ENCODE results near the gene TES. TPM values are rescaled to one million over a fixed set of nuclear protein-coding genes. Genes with fewer than 3 reads are reported as not detected.

TES gene
- polyA plus RNA-seq, 1 donor from 2014 or later, result 38.0 TPM

DNA sequence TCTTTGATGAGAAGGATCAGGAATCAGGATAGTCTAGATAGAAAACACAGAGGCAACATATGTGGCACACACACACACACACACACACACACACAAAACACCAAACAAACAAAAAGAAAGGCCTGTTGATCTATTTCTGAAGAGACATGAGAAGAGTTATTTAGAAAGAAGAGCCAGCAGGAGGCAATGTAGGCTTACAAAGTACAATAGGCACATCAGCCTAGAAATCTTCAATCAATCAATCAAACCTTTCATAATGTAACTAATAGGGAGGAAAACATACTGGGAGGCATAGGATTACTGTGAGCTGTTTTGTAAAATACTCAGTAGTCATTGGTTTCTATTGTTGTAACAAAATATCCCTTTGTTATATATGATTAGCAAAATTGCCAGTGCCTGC, 47.3 kb upstream of the TES start:
- H3K9me3 ChIP-seq (ENCODE audit: low read length), result no peaks in the 10 kb centered on the region
- H3K9me2 ChIP-seq (ENCODE audit: insufficient read depth, low read length), result no peaks in the 10 kb centered on the region
- no peak overlapping the region for H2AFZ ChIP-seq (ENCODE audit: low read depth, low read length)
- no peaks in the 10 kb centered on the region for H4K20me1 ChIP-seq (ENCODE audit: insufficient read depth)
- no peak overlapping the region for H3K27ac ChIP-seq (ENCODE audit: low read length)
- H3K4me2 ChIP-seq (ENCODE audit: low read length), result no peak overlapping the region
- no peaks in the 10 kb centered on the region for H3F3A ChIP-seq (ENCODE audit: insufficient read depth, low read length, poor library complexity, severe bottlenecking)
- no peaks in the 10 kb centered on the region for H3K79me2 ChIP-seq (replicated peaks; ENCODE audit: insufficient read depth, low read length)
- H3K4me3 ChIP-seq (ENCODE audit: low read length), result no peak overlapping the region
- TF ChIP-seq EP300 (conservative IDR thresholded peaks at IDR 0.05; ENCODE audit: poor library complexity, severe bottlenecking), result no peak
- no peak for TF ChIP-seq TAF1 (IDR thresholded peaks at IDR 0.05; ENCODE audit: low read depth)
- TF ChIP-seq, protein P1, sequence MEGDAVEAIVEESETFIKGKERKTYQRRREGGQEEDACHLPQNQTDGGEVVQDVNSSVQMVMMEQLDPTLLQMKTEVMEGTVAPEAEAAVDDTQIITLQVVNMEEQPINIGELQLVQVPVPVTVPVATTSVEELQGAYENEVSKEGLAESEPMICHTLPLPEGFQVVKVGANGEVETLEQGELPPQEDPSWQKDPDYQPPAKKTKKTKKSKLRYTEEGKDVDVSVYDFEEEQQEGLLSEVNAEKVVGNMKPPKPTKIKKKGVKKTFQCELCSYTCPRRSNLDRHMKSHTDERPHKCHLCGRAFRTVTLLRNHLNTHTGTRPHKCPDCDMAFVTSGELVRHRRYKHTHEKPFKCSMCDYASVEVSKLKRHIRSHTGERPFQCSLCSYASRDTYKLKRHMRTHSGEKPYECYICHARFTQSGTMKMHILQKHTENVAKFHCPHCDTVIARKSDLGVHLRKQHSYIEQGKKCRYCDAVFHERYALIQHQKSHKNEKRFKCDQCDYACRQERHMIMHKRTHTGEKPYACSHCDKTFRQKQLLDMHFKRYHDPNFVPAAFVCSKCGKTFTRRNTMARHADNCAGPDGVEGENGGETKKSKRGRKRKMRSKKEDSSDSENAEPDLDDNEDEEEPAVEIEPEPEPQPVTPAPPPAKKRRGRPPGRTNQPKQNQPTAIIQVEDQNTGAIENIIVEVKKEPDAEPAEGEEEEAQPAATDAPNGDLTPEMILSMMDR (IDR thresholded peaks at IDR 0.05; ENCODE audit: poor library complexity, severe bottlenecking), result peak; percentile 40
- H3K27me3 ChIP-seq (ENCODE audit: insufficient read depth, low read depth, low read length), result no peaks in the 10 kb centered on the region
- no peak overlapping the region for H3K9ac ChIP-seq (ENCODE audit: low read length)
- H3K36me3 ChIP-seq (ENCODE audit: insufficient read depth, low read length), result no peaks in the 10 kb centered on the region

DNA sequence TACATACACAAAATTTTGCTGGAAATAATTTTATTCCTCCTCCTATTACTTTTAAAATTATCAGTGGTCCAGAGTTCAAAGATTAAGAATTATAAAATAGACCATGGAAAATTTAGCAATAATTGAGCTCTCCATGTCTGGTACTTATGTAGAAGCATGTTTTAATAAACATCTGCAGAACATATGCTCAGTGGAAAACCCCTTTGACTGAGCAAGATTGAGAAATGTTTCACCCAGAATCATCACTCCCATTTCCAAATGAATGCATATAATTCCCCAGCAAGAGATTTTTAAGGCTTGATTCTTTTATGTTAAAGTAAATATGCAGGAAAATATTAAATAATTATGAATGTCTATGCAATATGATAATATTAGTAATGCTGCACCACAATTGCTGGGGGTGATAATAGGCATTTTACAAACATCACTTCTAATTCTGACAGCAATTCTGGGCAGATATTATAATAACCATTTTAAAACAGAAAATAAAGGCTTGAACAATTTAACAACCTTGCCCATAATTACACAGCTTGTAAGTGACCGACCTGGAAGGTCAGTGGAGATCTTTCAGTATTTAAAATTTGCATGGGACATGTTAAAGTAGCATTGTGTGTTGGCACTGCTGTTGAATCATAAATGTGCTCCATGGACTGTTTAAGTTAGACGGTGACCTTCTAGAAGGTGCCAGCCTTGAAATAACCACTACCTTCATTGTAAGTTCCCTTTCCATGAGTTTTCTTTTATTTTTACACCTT, 45.6 kb upstream of the TES start:
- Histone ChIP-seq H3F3A (ENCODE audit: insufficient read depth, low read length, poor library complexity, severe bottlenecking) (no peaks in the 10 kb centered on the region), H2AFZ (ENCODE audit: low read depth, low read length) (no peak overlapping the region), H3K79me2 (replicated peaks; ENCODE audit: insufficient read depth, low read length) (no peaks in the 10 kb centered on the region), H3K9me3 (ENCODE audit: low read length) (no peaks in the 10 kb centered on the region), H3K9ac (ENCODE audit: low read length) (no peak overlapping the region), H4K20me1 (ENCODE audit: insufficient read depth) (no peaks in the 10 kb centered on the region), H3K4me3 (ENCODE audit: low read length) (no peak overlapping the region), H3K27ac (ENCODE audit: low read length) (no peak overlapping the region), H3K9me2 (ENCODE audit: insufficient read depth, low read length) (no peaks in the 10 kb centered on the region), H3K36me3 (ENCODE audit: insufficient read depth, low read length) (no peaks in the 10 kb centered on the region), H3K4me2 (ENCODE audit: low read length) (no peak overlapping the region), H3K27me3 (ENCODE audit: insufficient read depth, low read depth, low read length) (no peaks in the 10 kb centered on the region)
- TF ChIP-seq EZH2 (IDR thresholded peaks at IDR 0.05; ENCODE audit: borderline replicate concordance, insufficient read depth, low read length, poor library complexity, severe bottlenecking) (no peak), EP300 (conservative IDR thresholded peaks at IDR 0.05; ENCODE audit: poor library complexity, severe bottlenecking) (no peak)
- TF ChIP-seq, protein P2, sequence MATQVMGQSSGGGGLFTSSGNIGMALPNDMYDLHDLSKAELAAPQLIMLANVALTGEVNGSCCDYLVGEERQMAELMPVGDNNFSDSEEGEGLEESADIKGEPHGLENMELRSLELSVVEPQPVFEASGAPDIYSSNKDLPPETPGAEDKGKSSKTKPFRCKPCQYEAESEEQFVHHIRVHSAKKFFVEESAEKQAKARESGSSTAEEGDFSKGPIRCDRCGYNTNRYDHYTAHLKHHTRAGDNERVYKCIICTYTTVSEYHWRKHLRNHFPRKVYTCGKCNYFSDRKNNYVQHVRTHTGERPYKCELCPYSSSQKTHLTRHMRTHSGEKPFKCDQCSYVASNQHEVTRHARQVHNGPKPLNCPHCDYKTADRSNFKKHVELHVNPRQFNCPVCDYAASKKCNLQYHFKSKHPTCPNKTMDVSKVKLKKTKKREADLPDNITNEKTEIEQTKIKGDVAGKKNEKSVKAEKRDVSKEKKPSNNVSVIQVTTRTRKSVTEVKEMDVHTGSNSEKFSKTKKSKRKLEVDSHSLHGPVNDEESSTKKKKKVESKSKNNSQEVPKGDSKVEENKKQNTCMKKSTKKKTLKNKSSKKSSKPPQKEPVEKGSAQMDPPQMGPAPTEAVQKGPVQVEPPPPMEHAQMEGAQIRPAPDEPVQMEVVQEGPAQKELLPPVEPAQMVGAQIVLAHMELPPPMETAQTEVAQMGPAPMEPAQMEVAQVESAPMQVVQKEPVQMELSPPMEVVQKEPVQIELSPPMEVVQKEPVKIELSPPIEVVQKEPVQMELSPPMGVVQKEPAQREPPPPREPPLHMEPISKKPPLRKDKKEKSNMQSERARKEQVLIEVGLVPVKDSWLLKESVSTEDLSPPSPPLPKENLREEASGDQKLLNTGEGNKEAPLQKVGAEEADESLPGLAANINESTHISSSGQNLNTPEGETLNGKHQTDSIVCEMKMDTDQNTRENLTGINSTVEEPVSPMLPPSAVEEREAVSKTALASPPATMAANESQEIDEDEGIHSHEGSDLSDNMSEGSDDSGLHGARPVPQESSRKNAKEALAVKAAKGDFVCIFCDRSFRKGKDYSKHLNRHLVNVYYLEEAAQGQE (IDR thresholded peaks at IDR 0.05; ENCODE audit: borderline replicate concordance), result no peak

DNA sequence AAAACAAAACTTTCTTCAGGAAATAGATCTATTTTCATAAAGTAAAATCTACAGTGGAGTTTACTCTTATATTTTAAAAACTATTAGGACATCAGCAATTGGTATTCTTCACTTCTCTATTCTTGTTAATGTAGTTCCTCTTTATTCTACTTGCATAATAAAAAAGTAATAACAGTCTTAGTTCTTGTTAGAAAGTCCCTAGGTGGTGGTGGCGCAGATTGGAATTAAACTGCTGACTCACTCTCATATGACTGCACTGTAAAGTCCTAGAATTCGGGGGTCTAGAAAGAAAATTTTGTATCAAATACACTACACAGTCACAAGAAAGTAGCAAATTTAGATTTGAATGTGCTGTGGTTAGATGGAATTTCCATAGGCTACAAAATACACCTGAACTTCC, 44.6 kb upstream of the TES start:
- no peak overlapping the region for H2AFZ ChIP-seq (ENCODE audit: low read depth, low read length)
- H3K27me3 ChIP-seq (ENCODE audit: insufficient read depth, low read depth, low read length), result no peaks in the 10 kb centered on the region
- H3K4me3 ChIP-seq (ENCODE audit: low read length), result no peak overlapping the region
- no peak overlapping the region for H3K27ac ChIP-seq (ENCODE audit: low read length)
- no peaks in the 10 kb centered on the region for H3K9me3 ChIP-seq (ENCODE audit: low read length)
- H3K4me2 ChIP-seq (ENCODE audit: low read length), result no peak overlapping the region
- H3K9ac ChIP-seq (ENCODE audit: low read length), result no peak overlapping the region
- no peaks in the 10 kb centered on the region for H3K79me2 ChIP-seq (replicated peaks; ENCODE audit: insufficient read depth, low read length)
- TF ChIP-seq RAD21 (conservative IDR thresholded peaks at IDR 0.05) (no peak), POLR2AphosphoS5 (IDR thresholded peaks at IDR 0.05) (no peak), TAF1 (IDR thresholded peaks at IDR 0.05; ENCODE audit: low read depth) (no peak), EP300 (conservative IDR thresholded peaks at IDR 0.05; ENCODE audit: poor library complexity, severe bottlenecking) (no peak), EZH2 (IDR thresholded peaks at IDR 0.05; ENCODE audit: borderline replicate concordance, insufficient read depth, low read length, poor library complexity, severe bottlenecking) (no peak), MXI1 (conservative IDR thresholded peaks at IDR 0.05; ENCODE audit: poor library complexity, severe bottlenecking) (no peak), SMC3 (conservative IDR thresholded peaks at IDR 0.05; ENCODE audit: poor library complexity) (no peak)
- TF ChIP-seq, protein P1 (IDR thresholded peaks at IDR 0.05; ENCODE audit: poor library complexity, severe bottlenecking), result no peak
- TF ChIP-seq, protein P2 (IDR thresholded peaks at IDR 0.05; ENCODE audit: borderline replicate concordance), result no peak
- H3K36me3 ChIP-seq (ENCODE audit: insufficient read depth, low read length), result no peaks in the 10 kb centered on the region
- H3K9me2 ChIP-seq (ENCODE audit: insufficient read depth, low read length), result no peaks in the 10 kb centered on the region
- no peaks in the 10 kb centered on the region for H4K20me1 ChIP-seq (ENCODE audit: insufficient read depth)
- H3F3A ChIP-seq (ENCODE audit: insufficient read depth, low read length, poor library complexity, severe bottlenecking), result no peaks in the 10 kb centered on the region

Data from neural cell (in vitro differentiated cells).